Gastrocnemius medialis (tissue), 4 donors: Measurements from ENCODE around the gene ZNF714.

Source experiments
- POLR2A ChIP-seq, 2 donors: fragments of 450-650 bp; IDR thresholded peaks; one replicate each; pipeline ENCODE4 v1.6.1; 2017; ENCODE audit warnings: antibody characterized with exemption in 2 of 2, mild to moderate bottlenecking in 2 of 2, moderate library complexity in 2 of 2
- TF ChIP-seq, protein P1 (sequence below), 5 experiments: fragments of 450-650 bp in 3 of 5; fragments of 200-600 bp in 2 of 5; sonication (generic) in 2 of 5; IDR thresholded peaks in 4 of 5; conservative IDR thresholded peaks in 1 of 5; 1 replicate in 4 of 5; 2 replicates in 1 of 5; pipeline ENCODE4 v1.5.1; 2016 to 2019; ENCODE audit warnings: antibody characterized with exemption in 5 of 5, mild to moderate bottlenecking in 3 of 5, moderate library complexity in 3 of 5

DNA sequence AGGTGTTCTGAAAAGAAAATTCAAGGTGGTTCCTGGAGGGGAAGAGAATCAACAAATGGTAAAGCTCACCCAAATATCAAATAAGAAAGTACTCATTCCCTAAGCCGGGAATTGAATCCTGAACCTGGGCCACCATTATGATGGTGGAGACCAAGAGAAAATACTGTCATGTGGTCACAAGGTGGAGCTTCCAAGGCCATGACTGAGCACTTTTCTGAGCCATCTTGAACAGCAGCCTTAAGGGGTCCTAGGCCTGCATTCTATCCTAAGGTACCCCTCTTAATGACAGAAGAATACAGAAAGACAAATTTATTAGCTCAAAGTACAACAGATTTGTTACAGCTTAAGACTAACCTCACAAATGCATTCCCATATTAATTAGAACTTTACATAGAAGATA lies 69.5 kb downstream of the ZNF714 start:
- TF ChIP-seq POLR2A (IDR thresholded peaks at IDR 0.05) = no peak
- TF ChIP-seq, protein P1, sequence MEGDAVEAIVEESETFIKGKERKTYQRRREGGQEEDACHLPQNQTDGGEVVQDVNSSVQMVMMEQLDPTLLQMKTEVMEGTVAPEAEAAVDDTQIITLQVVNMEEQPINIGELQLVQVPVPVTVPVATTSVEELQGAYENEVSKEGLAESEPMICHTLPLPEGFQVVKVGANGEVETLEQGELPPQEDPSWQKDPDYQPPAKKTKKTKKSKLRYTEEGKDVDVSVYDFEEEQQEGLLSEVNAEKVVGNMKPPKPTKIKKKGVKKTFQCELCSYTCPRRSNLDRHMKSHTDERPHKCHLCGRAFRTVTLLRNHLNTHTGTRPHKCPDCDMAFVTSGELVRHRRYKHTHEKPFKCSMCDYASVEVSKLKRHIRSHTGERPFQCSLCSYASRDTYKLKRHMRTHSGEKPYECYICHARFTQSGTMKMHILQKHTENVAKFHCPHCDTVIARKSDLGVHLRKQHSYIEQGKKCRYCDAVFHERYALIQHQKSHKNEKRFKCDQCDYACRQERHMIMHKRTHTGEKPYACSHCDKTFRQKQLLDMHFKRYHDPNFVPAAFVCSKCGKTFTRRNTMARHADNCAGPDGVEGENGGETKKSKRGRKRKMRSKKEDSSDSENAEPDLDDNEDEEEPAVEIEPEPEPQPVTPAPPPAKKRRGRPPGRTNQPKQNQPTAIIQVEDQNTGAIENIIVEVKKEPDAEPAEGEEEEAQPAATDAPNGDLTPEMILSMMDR (IDR thresholded peaks at IDR 0.05 in 4 of 5, conservative IDR thresholded peaks at IDR 0.05 in 1 of 5) = no peak
